H9 (cell line): ENCODE measurements around the gene LSP1. TPM values are rescaled to one million over a fixed set of nuclear protein-coding genes. Genes with fewer than 3 reads are reported as not detected.

Experiments used
- DNase-seq: peaks from one replicate; pipeline ENCODE4 v3.0.0-alpha.2; 2017
- H2AFZ ChIP-seq: one replicate; pipeline ENCODE4 v1.6.1; 2013; ENCODE audit warnings: mild to moderate bottlenecking, low read length, control low read depth, moderate library complexity
- H2AK5ac ChIP-seq: 2 replicates; pipeline ENCODE4 v1.6.1; 2013; ENCODE audit warnings: low read length, control low read depth, mixed read lengths; ENCODE audit not compliant: insufficient read length
- H2BK120ac ChIP-seq: one replicate; pipeline ENCODE4 v1.6.1; 2013; ENCODE audit warnings: low read depth, mild to moderate bottlenecking, low read length, control low read depth, inconsistent platforms; ENCODE audit not compliant: poor library complexity, severe bottlenecking
- H2BK12ac ChIP-seq: 2 replicates; pipeline ENCODE4 v1.6.1; 2013; ENCODE audit warnings: low read length, control low read depth, mixed read lengths, low read depth; ENCODE audit not compliant: insufficient read length
- H2BK15ac ChIP-seq: 2 replicates; pipeline ENCODE4 v1.6.1; 2013; ENCODE audit warnings: low read depth, low read length, control low read depth
- H2BK20ac ChIP-seq: one replicate; pipeline ENCODE4 v1.6.1; 2013; ENCODE audit warnings: low read depth, mild to moderate bottlenecking, low read length, control low read depth, inconsistent platforms; ENCODE audit not compliant: poor library complexity, severe bottlenecking
- H2BK5ac ChIP-seq: 2 replicates; pipeline ENCODE4 v1.6.1; 2013; ENCODE audit warnings: low read length, control low read depth, mixed read lengths; ENCODE audit not compliant: insufficient read length
- H3K14ac ChIP-seq: 2 replicates; pipeline ENCODE4 v1.6.1; 2013; ENCODE audit warnings: low read length, control low read depth; ENCODE audit not compliant: insufficient read depth
- H3K18ac ChIP-seq: 2 replicates; pipeline ENCODE4 v1.6.1; 2013; ENCODE audit warnings: low read depth, mild to moderate bottlenecking, mixed read lengths, low read length, control low read depth; ENCODE audit not compliant: insufficient read length
- H3K23ac ChIP-seq: 2 replicates; pipeline ENCODE4 v1.6.1; 2013; ENCODE audit warnings: low read length, control low read depth, mixed read lengths, low read depth; ENCODE audit not compliant: insufficient read length
- H3K23me2 ChIP-seq: 2 replicates; pipeline ENCODE4 v1.6.1; 2013; ENCODE audit warnings: low read depth, mild to moderate bottlenecking, mixed read lengths, low read length, control low read depth; ENCODE audit not compliant: insufficient read length, poor library complexity, severe bottlenecking
- H3K27ac ChIP-seq: 2 replicates; pipeline ENCODE4 v1.5.1; 2013; ENCODE audit warnings: low read length, control low read depth, mixed read lengths, low read depth; ENCODE audit not compliant: insufficient read length
- H3K27me3 ChIP-seq: 2 replicates; pipeline ENCODE4 v1.6.1; 2013; ENCODE audit warnings: low read length, control low read depth, inconsistent platforms; ENCODE audit not compliant: insufficient read depth
- H3K4ac ChIP-seq: 2 replicates; pipeline ENCODE4 v1.6.1; 2013; ENCODE audit warnings: low read depth, mild to moderate bottlenecking, control low read depth, inconsistent platforms, low read length, moderate library complexity
- H3K4me1 ChIP-seq: 2 replicates; pipeline ENCODE4 v1.6.1; 2013; ENCODE audit warnings: low read length, control low read depth, inconsistent platforms; ENCODE audit not compliant: insufficient read depth
- H3K4me2 ChIP-seq: 2 replicates; pipeline ENCODE4 v1.6.1; 2013; ENCODE audit warnings: low read length, control low read depth, mixed read lengths; ENCODE audit not compliant: insufficient read length, insufficient read depth
- H3K56ac ChIP-seq: 2 replicates; pipeline ENCODE4 v1.6.1; 2013; ENCODE audit warnings: low read depth, mild to moderate bottlenecking, mixed read lengths, low read length, control low read depth; ENCODE audit not compliant: insufficient read length
- H3K79me1 ChIP-seq: 2 replicates; pipeline ENCODE4 v1.6.1; 2013; ENCODE audit warnings: low read depth, mild to moderate bottlenecking, moderate library complexity, low read length, control low read depth, inconsistent platforms; ENCODE audit not compliant: insufficient read depth, poor library complexity, severe bottlenecking
- H3K79me2 ChIP-seq: 2 replicates; pipeline ENCODE4 v1.6.1; 2013; ENCODE audit warnings: low read length, control low read depth, inconsistent platforms; ENCODE audit not compliant: insufficient read depth
- H3K9ac ChIP-seq: 2 replicates; pipeline ENCODE4 v1.6.1; 2013; ENCODE audit warnings: low read length, control low read depth, mixed read lengths; ENCODE audit not compliant: insufficient read length; ENCODE audit errors: extremely low read depth
- H3K9me3 ChIP-seq: one replicate; pipeline ENCODE4 v1.6.1; 2013; ENCODE audit warnings: low read depth, low read length, inconsistent platforms; ENCODE audit not compliant: control insufficient read depth
- H3T11ph ChIP-seq: one replicate; pipeline ENCODE4 v1.6.1; 2013; ENCODE audit warnings: mild to moderate bottlenecking, low read length, control low read depth, inconsistent platforms
- H4K20me1 ChIP-seq: one replicate; pipeline ENCODE4 v1.6.1; 2013; ENCODE audit not compliant: control insufficient read depth, insufficient read length, insufficient read depth
- H4K5ac ChIP-seq: 2 replicates; pipeline ENCODE4 v1.6.1; 2013; ENCODE audit warnings: low read depth, mild to moderate bottlenecking, mixed read lengths, low read length, control low read depth; ENCODE audit not compliant: insufficient read length
- H4K8ac ChIP-seq: replicated peaks from 2 replicates; pipeline ENCODE4 v1.6.1; 2013; ENCODE audit warnings: low read length, control low read depth, mixed read lengths, low read depth; ENCODE audit not compliant: insufficient read length
- H4K91ac ChIP-seq: 2 replicates; pipeline ENCODE4 v1.6.1; 2013; ENCODE audit warnings: low read depth, mild to moderate bottlenecking, moderate library complexity, mixed read lengths, low read length, control low read depth; ENCODE audit not compliant: insufficient read length
- H3K27ac Mint-ChIP-seq, 3 experiments: 2 replicates in 2 of 3; 3 replicates in 1 of 3; pipeline ENCODE4 v1.8.0; 2020 to 2021; ENCODE audit warnings: mixed read lengths in 3 of 3, mild to moderate bottlenecking in 1 of 3, moderate library complexity in 1 of 3
- H3K27me3 Mint-ChIP-seq: 2 replicates; pipeline ENCODE4 v1.8.0; 2021; ENCODE audit warnings: low read depth, mild to moderate bottlenecking, moderate library complexity, mixed read lengths
- H3K36me3 Mint-ChIP-seq, 3 experiments: 2 replicates in 2 of 3; 3 replicates in 1 of 3; pipeline ENCODE4 v1.8.0; 2020 to 2021; ENCODE audit warnings: low read depth in 3 of 3, mixed read lengths in 3 of 3; ENCODE audit not compliant: insufficient read depth in 1 of 3
- H3K4me1 Mint-ChIP-seq, 2 experiments: 2 replicates each; pipeline ENCODE4 v1.8.0; 2020; ENCODE audit warnings: mixed read lengths in 2 of 2
- H3K4me3 Mint-ChIP-seq, 2 experiments: 2 replicates in 1 of 2; 3 replicates in 1 of 2; pipeline ENCODE4 v1.8.0; 2020 to 2021; ENCODE audit warnings: mild to moderate bottlenecking in 2 of 2, mixed read lengths in 2 of 2, moderate library complexity in 1 of 2
- H3K9me3 Mint-ChIP-seq, 2 experiments: 2 replicates in 1 of 2; 3 replicates in 1 of 2; pipeline ENCODE4 v1.8.0; 2020; ENCODE audit warnings: mild to moderate bottlenecking in 2 of 2, mixed read lengths in 2 of 2, moderate library complexity in 1 of 2
- CTCF ChIP-seq: fragments of 200-600 bp; sonication (generic); conservative IDR thresholded peaks from 3 replicates; pipeline ENCODE4 v1.8.0; 2021; ENCODE audit warnings: antibody characterized with exemption, mild to moderate bottlenecking
- WGBS: extraction: QIAGEN DNeasy Blood & Tissue Kit; methylation state at CpG from one replicate; pipeline ENCODE4 v1.1.7; 2013; ENCODE audit warnings: missing lambda C conversion rate, low lambda C conversion rate, mixed read lengths; ENCODE audit not compliant: insufficient read length; ENCODE audit errors: extremely low coverage; 5-methylcytosine and 5-hydroxymethylcytosine counted together
- total RNA-seq: library from RNA; stranded (reverse); gene quantifications from 2 replicates; pipeline ENCODE4 v1.2.1, GENCODE V29; 2021

The LSP1 gene
- total RNA-seq, 1 experiment from 2014 or later, result not detected

GRCh38 chr11:1805525-1805924, 47.4 kb upstream of the LSP1 start:
- H3T11ph ChIP-seq, result no peak overlapping the region
- H3K4me2 ChIP-seq, result no peak overlapping the region
- no peak overlapping the region for H2BK120ac ChIP-seq
- Mint-ChIP-seq H3K4me1 (peaks cover 6 to 8% of the 10 kb centered on the region in 2 experiments), H3K27ac (no peak overlapping the region), H3K27me3 (peaks cover 38% of the 10 kb centered on the region), H3K36me3 (no peaks in the 10 kb centered on the region), H3K4me3 (no peak overlapping the region), H3K9me3 (no peaks in the 10 kb centered on the region; a peak in 1 of 5 replicates)
- no peak overlapping the region for H3K27ac ChIP-seq
- H3K14ac ChIP-seq, result peak overlapping the region; percentile 64; the same call in 1 of the 2 replicates
- H2AK5ac ChIP-seq, result no peak overlapping the region
- no peak for DNase-seq
- no peaks in the 10 kb centered on the region for H3K79me1 ChIP-seq
- no peak overlapping the region for H4K5ac ChIP-seq
- H2BK5ac ChIP-seq, result no peak overlapping the region
- no peaks in the 10 kb centered on the region for H3K23me2 ChIP-seq
- no peak overlapping the region for H2BK20ac ChIP-seq
- no peak overlapping the region for H2BK15ac ChIP-seq
- no peaks in the 10 kb centered on the region for H4K20me1 ChIP-seq
- H3K9me3 ChIP-seq, result no peaks in the 10 kb centered on the region
- no peak overlapping the region for H3K56ac ChIP-seq
- TF ChIP-seq CTCF, result no peak
- no CpG with 5 or more reads among the region's 15 CpGs for WGBS
- H3K9ac ChIP-seq, result no peak overlapping the region
- H3K27me3 ChIP-seq, result no peaks in the 10 kb centered on the region
- no peak overlapping the region for H3K4ac ChIP-seq
- no peak overlapping the region for H3K23ac ChIP-seq
- H4K91ac ChIP-seq, result no peak overlapping the region
- no peak overlapping the region for H4K8ac ChIP-seq
- H2BK12ac ChIP-seq, result no peak overlapping the region
- H2AFZ ChIP-seq, result no peak overlapping the region
- no peak overlapping the region for H3K18ac ChIP-seq
- H3K79me2 ChIP-seq, result no peaks in the 10 kb centered on the region
- no peaks in the 10 kb centered on the region for H3K4me1 ChIP-seq
